SU-DHL-6 (cell line): Measurements from ENCODE around the gene PSKH1.

Experiments used
- CTCF ChIP-seq: fragments of 200-600 bp; sonication (generic); IDR thresholded peaks from one replicate; pipeline ENCODE4 v1.5.1; 2017; ENCODE audit warnings: antibody characterized with exemption, mild to moderate bottlenecking, low read length, moderate library complexity; ENCODE audit not compliant: insufficient read depth, poor library complexity, severe bottlenecking
- EZH2phosphoT487 ChIP-seq: fragments of 200-600 bp; sonication (generic), shearing (Covaris generic); conservative IDR thresholded peaks from 2 replicates; pipeline ENCODE4 v1.6.1; 2018; ENCODE audit warnings: mild to moderate bottlenecking, antibody characterized with exemption, low read length, moderate library complexity, mixed read lengths

- TF ChIP-seq CTCF (no peak), EZH2phosphoT487 (no peak)
These were observed 68.5 kb downstream of the PSKH1 start for GRCh38 chr16:67961551-67961957.
